ENCODE measurements around the gene GRIP2. TPM values are rescaled to one million over a fixed set of nuclear protein-coding genes. Genes with fewer than 3 reads are reported as not detected.

GRIP2 gene
- total RNA-seq, 1 donor from 2014 or later: 3.3 TPM

DNA sequence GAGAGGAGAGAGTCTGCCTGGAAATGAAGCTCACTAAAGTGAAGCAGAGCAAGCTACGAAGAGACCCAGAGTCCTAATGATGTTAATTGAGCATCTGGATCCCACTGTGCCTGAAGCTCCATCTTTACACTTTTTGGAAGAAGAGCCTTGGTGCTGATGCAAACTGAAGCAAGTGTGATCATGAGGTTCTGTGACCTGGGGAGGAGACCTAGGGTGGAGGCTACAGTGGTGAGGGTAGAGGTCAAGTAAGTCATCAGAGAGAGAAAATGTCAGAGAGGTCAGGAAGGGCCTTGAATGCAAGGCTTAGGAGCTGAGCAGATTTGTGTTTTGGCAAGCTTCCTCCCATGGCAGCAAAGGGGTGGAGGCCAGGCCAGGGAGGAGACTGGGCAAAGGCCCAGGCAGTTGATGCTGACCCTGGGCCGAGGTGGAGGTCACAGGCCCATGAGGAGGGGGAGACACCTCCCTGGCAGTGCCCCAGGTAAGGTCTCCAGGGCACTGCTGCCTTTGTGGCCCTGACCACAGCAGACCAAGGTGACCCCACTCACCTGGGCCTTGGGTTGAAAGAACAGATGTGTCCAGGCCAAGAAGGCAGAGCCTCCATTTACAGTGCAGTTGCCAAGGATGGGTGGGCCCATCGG, 1.6 kb downstream of the GRIP2 start:
- H3K36me3 ChIP-seq (ENCODE audit: insufficient read depth, low read length): no peaks in the 10 kb centered on the region
- DNase-seq (ENCODE audit: low read depth) (no peak), FAIRE-seq (no peak)
- H3K4me3 ChIP-seq (ENCODE audit: insufficient read depth, low read depth, low read length): no peak overlapping the region
- H3K36me3 Mint-ChIP-seq (ENCODE audit: low read depth, unreplicated experiment): no peaks in the 10 kb centered on the region
- H3K27ac Mint-ChIP-seq (ENCODE audit: unreplicated experiment): no peak overlapping the region
- no peaks in the 10 kb centered on the region for H3K9me3 ChIP-seq (ENCODE audit: insufficient read depth, low read depth, low read length)
- H3K4me2 ChIP-seq (ENCODE audit: low read length): no peak overlapping the region
- H3K4me1 Mint-ChIP-seq (ENCODE audit: low read depth, unreplicated experiment): no peaks in the 10 kb centered on the region
- peaks cover 31% of the 10 kb centered on the region for H3K27me3 ChIP-seq (ENCODE audit: insufficient read depth, low read length)
- H3K79me2 ChIP-seq (ENCODE audit: insufficient read depth, low read length): no peaks in the 10 kb centered on the region
- H3K4me3 Mint-ChIP-seq (ENCODE audit: unreplicated experiment): no peak overlapping the region
- H3K27ac ChIP-seq (ENCODE audit: low read depth, low read length): no peak overlapping the region
- H2AFZ ChIP-seq (ENCODE audit: low read depth, low read length): no peak overlapping the region
- no peak for TF ChIP-seq EZH2 (IDR thresholded peaks at IDR 0.05; ENCODE audit: insufficient read depth, low read length)
- TF ChIP-seq, protein P1, sequence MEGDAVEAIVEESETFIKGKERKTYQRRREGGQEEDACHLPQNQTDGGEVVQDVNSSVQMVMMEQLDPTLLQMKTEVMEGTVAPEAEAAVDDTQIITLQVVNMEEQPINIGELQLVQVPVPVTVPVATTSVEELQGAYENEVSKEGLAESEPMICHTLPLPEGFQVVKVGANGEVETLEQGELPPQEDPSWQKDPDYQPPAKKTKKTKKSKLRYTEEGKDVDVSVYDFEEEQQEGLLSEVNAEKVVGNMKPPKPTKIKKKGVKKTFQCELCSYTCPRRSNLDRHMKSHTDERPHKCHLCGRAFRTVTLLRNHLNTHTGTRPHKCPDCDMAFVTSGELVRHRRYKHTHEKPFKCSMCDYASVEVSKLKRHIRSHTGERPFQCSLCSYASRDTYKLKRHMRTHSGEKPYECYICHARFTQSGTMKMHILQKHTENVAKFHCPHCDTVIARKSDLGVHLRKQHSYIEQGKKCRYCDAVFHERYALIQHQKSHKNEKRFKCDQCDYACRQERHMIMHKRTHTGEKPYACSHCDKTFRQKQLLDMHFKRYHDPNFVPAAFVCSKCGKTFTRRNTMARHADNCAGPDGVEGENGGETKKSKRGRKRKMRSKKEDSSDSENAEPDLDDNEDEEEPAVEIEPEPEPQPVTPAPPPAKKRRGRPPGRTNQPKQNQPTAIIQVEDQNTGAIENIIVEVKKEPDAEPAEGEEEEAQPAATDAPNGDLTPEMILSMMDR (IDR thresholded peaks at IDR 0.05; ENCODE audit: insufficient read depth, low read depth, low read length): no peak
- H3K9me3 Mint-ChIP-seq (ENCODE audit: unreplicated experiment): no peaks in the 10 kb centered on the region
- peaks cover 54% of the 10 kb centered on the region for H3K27me3 Mint-ChIP-seq (ENCODE audit: low read depth, unreplicated experiment)
- no peak overlapping the region for H3K9ac ChIP-seq (ENCODE audit: low read length)
- no peaks in the 10 kb centered on the region for H3K4me1 ChIP-seq (ENCODE audit: insufficient read depth, low read length)
- H4K20me1 ChIP-seq (ENCODE audit: insufficient read depth, low read length): no peaks in the 10 kb centered on the region

DNA sequence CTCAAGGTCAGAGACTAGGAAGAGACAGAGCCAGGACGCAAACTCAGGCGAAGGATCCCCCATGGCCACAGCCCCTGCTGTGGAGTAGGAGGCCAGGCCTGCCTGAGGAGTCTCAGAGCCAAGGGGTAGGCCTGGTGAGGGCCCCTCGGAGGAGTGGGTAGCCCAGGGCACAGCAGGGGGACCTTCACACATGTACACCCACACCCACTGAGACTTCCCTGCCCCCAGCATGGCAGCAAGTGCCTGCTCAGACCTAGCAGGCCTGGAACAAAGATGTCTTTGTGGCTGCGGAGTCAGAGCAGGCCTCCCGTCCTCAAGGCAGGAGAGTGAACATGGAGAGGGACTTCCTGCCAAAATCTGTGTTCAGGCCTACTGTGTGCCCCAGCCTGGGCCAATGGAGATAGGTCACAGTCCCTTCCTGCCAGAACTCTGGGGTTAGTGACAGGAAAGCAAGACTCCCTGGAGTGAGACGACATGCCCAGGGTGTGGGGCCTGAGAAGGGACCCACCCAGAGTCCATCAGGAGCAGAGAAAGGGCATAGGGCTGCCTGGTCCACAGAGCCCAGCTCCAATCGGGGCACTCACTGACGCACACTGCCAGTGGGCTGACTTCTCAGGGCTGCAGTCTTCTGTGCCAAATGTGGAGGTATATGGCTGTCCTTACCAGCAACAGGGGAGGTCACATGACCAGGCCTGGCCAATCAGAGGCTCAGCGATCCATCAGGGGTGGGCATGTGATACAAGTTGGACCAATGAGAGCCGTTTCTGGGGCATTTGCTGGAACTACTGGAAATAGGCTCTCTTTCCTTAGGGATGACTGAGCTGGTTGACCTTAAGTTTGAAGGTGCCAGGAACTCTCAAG, 2.3 kb downstream of the GRIP2 start:
- H3K27ac Mint-ChIP-seq (ENCODE audit: unreplicated experiment): no peak overlapping the region
- no peaks in the 10 kb centered on the region for H3K9me3 Mint-ChIP-seq (ENCODE audit: unreplicated experiment)
- no peaks in the 10 kb centered on the region for H3K9me3 ChIP-seq (ENCODE audit: insufficient read depth, low read depth, low read length)
- H2AFZ ChIP-seq (ENCODE audit: low read depth, low read length): no peak overlapping the region
- no peaks in the 10 kb centered on the region for H3K4me1 ChIP-seq (ENCODE audit: insufficient read depth, low read length)
- no peak overlapping the region for H3K9ac ChIP-seq (ENCODE audit: low read length)
- no peak overlapping the region for H3K4me2 ChIP-seq (ENCODE audit: low read length)
- no peak overlapping the region for H3K4me3 ChIP-seq (ENCODE audit: insufficient read depth, low read depth, low read length)
- H4K20me1 ChIP-seq (ENCODE audit: insufficient read depth, low read length): no peaks in the 10 kb centered on the region
- no peaks in the 10 kb centered on the region for H3K79me2 ChIP-seq (ENCODE audit: insufficient read depth, low read length)
- no peak overlapping the region for H3K4me3 Mint-ChIP-seq (ENCODE audit: unreplicated experiment)
- H3K36me3 Mint-ChIP-seq (ENCODE audit: low read depth, unreplicated experiment): no peaks in the 10 kb centered on the region
- no peaks in the 10 kb centered on the region for H3K36me3 ChIP-seq (ENCODE audit: insufficient read depth, low read length)
- no peak overlapping the region for H3K27ac ChIP-seq (ENCODE audit: low read depth, low read length)
- no peak for DNase-seq (ENCODE audit: low read depth)
- FAIRE-seq: no peak
- no peaks in the 10 kb centered on the region for H3K4me1 Mint-ChIP-seq (ENCODE audit: low read depth, unreplicated experiment)
- TF ChIP-seq, protein P1 (IDR thresholded peaks at IDR 0.05; ENCODE audit: insufficient read depth, low read depth, low read length): no peak
- TF ChIP-seq EZH2 (IDR thresholded peaks at IDR 0.05; ENCODE audit: insufficient read depth, low read length): no peak
- H3K27me3 ChIP-seq (ENCODE audit: insufficient read depth, low read length): peaks cover 31% of the 10 kb centered on the region
- peaks cover 50% of the 10 kb centered on the region for H3K27me3 Mint-ChIP-seq (ENCODE audit: low read depth, unreplicated experiment)

All from astrocyte (in vitro differentiated cells and primary cell).